Ishikawa (cell line): ENCODE measurements around the gene LENEP.

Source experiments
- NFIC ChIP-seq: IDR thresholded peaks from 2 replicates; pipeline ENCODE4 v1.6.1; 2012
- RAD21 ChIP-seq: IDR thresholded peaks from 2 replicates; pipeline ENCODE4 v1.6.1; 2012; ENCODE audit warnings: low read depth
- TAF1 ChIP-seq: IDR thresholded peaks from 2 replicates; pipeline ENCODE4 v1.6.1; 2012; ENCODE audit warnings: low read depth, mild to moderate bottlenecking
- TF ChIP-seq, protein P1 (sequence below): IDR thresholded peaks from 2 replicates; pipeline ENCODE4 v1.6.1; 2012
- TF ChIP-seq, protein P2 (sequence below): IDR thresholded peaks from 2 replicates; pipeline ENCODE4 v1.6.1; 2012; ENCODE audit warnings: low read depth, mild to moderate bottlenecking

DNA sequence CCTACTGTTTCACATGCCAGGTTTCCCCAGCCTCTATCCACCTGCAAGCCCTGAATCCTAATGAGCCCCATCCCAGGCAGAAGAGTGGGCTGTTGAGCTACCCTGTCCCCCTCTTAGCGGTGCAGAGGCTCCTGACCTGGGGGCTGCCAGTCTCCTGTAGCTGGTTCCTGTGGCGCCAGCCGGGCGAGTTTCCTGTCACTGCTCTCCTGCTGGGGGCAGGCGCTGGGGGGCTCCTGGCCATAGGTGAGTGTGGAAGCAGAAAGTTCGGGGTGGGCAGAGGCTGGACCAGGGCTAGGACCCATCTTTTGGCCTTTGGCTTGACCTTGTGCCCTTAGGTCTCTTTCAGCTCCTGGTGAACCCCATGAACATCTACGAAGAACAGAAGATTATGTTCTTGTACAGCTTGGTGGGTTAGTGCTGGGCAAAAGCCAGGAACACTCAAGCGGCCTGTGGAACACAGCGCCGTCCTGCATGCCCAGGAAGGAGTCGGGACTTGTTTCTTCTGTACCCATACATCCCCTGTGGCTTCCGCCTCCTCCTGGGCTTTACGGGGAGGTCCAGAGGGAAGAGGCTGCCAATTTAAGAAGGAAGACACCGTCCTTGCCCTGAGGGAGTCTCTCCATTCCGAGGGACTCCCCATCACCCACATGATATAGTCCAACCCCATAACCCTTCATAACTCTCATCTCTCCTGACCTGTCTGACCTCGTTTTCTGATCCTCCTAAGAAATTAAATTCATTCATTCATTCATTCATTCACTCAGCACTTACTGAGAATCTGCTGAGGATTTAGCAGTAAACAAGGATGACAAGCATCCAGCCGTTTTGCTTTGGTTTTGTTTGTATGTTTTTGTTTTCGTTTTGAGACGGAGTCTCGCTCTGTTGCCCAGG is 41.2 kb downstream of the LENEP start:
- TF ChIP-seq, protein P1, sequence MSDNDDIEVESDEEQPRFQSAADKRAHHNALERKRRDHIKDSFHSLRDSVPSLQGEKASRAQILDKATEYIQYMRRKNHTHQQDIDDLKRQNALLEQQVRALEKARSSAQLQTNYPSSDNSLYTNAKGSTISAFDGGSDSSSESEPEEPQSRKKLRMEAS, result no peak
- no peak for TF ChIP-seq RAD21
- TF ChIP-seq, protein P2, sequence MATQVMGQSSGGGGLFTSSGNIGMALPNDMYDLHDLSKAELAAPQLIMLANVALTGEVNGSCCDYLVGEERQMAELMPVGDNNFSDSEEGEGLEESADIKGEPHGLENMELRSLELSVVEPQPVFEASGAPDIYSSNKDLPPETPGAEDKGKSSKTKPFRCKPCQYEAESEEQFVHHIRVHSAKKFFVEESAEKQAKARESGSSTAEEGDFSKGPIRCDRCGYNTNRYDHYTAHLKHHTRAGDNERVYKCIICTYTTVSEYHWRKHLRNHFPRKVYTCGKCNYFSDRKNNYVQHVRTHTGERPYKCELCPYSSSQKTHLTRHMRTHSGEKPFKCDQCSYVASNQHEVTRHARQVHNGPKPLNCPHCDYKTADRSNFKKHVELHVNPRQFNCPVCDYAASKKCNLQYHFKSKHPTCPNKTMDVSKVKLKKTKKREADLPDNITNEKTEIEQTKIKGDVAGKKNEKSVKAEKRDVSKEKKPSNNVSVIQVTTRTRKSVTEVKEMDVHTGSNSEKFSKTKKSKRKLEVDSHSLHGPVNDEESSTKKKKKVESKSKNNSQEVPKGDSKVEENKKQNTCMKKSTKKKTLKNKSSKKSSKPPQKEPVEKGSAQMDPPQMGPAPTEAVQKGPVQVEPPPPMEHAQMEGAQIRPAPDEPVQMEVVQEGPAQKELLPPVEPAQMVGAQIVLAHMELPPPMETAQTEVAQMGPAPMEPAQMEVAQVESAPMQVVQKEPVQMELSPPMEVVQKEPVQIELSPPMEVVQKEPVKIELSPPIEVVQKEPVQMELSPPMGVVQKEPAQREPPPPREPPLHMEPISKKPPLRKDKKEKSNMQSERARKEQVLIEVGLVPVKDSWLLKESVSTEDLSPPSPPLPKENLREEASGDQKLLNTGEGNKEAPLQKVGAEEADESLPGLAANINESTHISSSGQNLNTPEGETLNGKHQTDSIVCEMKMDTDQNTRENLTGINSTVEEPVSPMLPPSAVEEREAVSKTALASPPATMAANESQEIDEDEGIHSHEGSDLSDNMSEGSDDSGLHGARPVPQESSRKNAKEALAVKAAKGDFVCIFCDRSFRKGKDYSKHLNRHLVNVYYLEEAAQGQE, result no peak
- TF ChIP-seq TAF1, result no peak
- no peak for TF ChIP-seq NFIC
